ENCODE measurements around the gene MEIS2.

Gene MEIS2

DNA sequence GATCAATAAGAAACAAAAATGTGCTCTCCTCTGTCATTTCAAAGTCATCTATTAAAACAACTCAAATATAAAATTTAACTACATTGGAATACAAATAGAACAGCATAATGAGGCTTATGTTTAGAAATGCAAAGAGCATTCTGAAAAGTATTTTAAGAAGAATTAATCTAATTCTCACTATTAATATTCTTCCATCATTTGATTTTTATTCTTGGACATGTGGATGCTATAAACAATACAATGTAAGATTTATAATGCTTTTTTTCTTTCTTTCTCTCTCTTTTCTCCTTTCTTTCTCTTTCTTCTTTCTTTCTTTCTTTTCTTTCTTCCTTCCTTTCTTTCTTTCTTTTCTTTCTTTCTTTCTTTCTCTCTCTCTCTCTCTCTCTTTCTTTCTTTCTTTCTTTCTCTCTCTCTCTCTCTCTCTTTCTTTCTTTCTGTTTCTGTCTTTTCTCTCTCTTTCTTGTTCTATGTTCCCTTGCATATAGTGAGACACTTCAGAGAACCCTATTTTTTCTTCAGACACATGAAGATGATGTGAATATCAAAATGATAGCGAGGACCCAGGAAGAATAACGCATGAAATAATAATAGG is 32.6 kb upstream of the MEIS2 start:
- Mint-ChIP-seq H3K4me1 (ENCODE audit: low read depth in 2 of 2) (no peaks in the 10 kb centered on the region), H3K36me3 (ENCODE audit: insufficient read depth) (no peaks in the 10 kb centered on the region), H3K4me3 (no peak overlapping the region), H3K9me3 (no peaks in the 10 kb centered on the region), H3K27me3 (peaks cover 0 to 10% of the 10 kb centered on the region in 2 donors), H3K27ac (no peak overlapping the region)
- DNase-seq = no peak
- no peak for ATAC-seq (replicated peaks)

DNA sequence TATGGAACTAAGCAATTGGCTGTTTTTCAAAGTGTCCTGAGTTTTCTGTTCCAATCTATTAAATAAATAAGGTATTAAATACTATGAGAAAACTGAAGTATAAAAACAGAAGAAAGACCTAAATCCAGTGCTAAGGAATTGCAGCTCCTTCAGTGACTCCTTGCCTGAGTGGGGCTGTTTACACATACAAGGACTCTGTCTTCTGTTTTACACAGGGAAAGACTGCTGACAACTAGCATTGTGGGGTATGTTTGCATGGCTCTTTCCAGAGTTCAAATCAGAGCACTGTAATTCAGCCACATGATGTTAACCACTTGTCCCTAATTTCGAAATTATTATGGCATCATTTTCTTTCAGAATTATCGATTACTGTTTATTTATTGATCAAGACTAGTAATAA is 31.3 kb upstream of the MEIS2 start:
- Mint-ChIP-seq H3K27me3 (peaks cover 0 to 10% of the 10 kb centered on the region in 2 donors), H3K9me3 (no peaks in the 10 kb centered on the region), H3K36me3 (ENCODE audit: insufficient read depth) (no peaks in the 10 kb centered on the region), H3K4me3 (no peak overlapping the region), H3K27ac (no peak overlapping the region), H3K4me1 (ENCODE audit: low read depth in 2 of 2) (no peaks in the 10 kb centered on the region)
- ATAC-seq (replicated peaks) = no peak
- DNase-seq = no peak

DNA sequence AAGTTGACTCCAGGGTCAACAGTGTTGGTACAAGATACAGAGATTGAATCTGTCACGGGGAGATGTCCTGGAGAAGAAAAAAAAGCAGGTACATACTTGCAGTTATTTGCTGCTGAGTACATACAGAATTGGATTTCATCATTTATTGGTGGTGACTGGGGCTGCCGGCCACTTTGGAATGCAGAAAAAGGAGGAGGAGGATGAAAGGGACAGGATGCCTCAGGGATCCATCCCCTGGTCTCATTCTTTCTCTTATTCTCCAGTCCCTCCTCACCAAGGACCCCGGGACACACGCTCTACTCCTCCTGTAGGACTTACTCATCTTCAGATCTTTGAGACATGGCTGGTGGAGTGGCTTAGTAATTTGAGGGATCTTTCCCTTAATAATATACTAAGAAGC is 30.0 kb upstream of the MEIS2 start:
- ATAC-seq (replicated peaks) (no peak), DNase-seq (no peak)
- Mint-ChIP-seq H3K9me3 (no peaks in the 10 kb centered on the region), H3K36me3 (ENCODE audit: insufficient read depth) (no peaks in the 10 kb centered on the region), H3K4me1 (ENCODE audit: low read depth in 2 of 2) (no peaks in the 10 kb centered on the region), H3K27ac (no peak overlapping the region), H3K4me3 (no peak overlapping the region), H3K27me3 (peaks cover 0 to 10% of the 10 kb centered on the region in 2 donors)

DNA sequence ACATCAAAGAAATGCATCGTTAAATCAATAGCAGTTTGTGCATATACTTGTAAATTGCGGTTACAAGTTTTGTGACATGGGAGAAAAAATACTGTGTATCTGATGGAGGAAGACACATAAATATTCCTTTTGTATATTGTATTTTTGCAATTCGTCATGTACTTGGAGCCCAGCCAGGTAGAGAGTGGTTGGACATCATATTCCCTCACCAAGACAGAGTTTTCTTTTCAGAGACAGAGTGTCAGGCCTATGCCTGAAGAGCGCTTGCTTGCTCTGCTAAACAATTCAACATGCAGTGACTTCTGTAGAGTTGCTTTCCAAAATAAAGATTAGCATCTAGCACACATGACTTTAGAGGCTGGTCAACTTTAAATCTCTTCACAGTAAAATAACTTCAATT is 24.8 kb upstream of the MEIS2 start:
- Mint-ChIP-seq H3K27me3 (peaks cover under 1 to 5% of the 10 kb centered on the region in 2 donors), H3K4me3 (no peak overlapping the region), H3K4me1 (ENCODE audit: low read depth in 2 of 2) (no peaks in the 10 kb centered on the region), H3K27ac (no peak overlapping the region), H3K36me3 (ENCODE audit: insufficient read depth) (no peaks in the 10 kb centered on the region), H3K9me3 (no peaks in the 10 kb centered on the region)
- ATAC-seq (replicated peaks) (no peak), DNase-seq (no peak)

DNA sequence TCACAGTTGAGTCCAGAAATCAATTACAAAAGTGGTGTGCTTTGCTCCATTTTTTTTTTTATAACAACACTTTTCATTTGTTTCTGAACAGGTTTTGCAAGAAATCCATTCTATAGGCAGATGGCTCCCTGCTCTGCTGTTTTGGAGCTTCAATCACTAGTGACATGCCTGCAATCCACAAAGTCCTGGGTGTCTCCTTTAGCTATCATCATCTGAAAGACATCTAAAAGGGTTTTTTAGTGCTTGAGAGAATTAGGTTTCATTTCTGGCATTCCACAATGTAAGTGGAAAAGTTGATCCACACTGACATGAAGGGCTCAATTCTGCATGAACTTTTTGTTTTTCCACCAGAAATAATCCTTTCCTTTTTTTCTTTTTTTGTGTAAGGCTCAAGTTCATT is 24.0 kb upstream of the MEIS2 start:
- DNase-seq (no peak), ATAC-seq (replicated peaks) (no peak)
- H3K27ac Mint-ChIP-seq = no peak overlapping the region
- H3K4me1 Mint-ChIP-seq (ENCODE audit: low read depth in 2 of 2) = no peaks in the 10 kb centered on the region
- H3K27me3 Mint-ChIP-seq = peaks cover 0 to 5% of the 10 kb centered on the region in 2 donors
- H3K9me3 Mint-ChIP-seq = no peaks in the 10 kb centered on the region
- H3K4me3 Mint-ChIP-seq = no peak overlapping the region
- H3K36me3 Mint-ChIP-seq (ENCODE audit: insufficient read depth) = no peaks in the 10 kb centered on the region

DNA sequence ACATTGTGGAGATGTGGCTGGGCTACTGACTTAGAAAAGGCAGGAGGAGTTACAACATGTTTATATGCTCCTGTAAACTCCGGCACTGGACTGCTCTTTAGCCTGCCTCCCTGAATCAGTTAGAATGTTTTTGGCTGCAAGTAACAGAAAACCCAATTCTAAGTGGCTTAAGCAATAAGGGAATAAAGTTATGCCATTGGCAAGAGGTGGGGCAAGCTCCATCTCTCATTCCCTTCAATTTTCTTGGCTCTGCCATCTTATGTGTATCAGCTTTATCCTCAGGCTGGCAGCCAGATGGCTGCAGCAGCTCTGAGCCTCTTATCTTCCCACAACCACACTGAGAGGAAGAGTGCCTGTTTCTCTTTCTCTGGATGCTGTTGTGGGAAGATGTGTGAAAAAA is 22.4 kb upstream of the MEIS2 start:
- Mint-ChIP-seq H3K9me3 (no peaks in the 10 kb centered on the region), H3K4me1 (ENCODE audit: low read depth in 2 of 2) (no peaks in the 10 kb centered on the region)

DNA sequence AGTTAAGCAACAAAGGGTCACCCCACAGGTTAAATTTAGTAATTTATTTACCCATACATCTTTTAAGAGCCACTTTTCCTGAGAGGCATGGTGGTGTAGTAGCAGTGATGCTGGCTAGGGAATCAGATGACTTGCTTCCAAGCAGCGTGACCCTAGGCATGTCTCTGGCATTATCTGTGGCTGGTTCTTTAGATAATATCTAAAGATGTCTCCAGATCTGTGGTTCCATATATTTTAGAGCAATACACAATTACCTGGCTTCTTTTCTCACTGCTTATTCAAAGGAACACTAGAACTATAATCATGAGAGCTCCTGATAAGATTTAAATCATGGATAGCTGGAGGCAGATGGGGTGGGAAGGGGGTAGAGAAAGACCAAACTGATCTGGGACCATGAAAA is 21.1 kb upstream of the MEIS2 start:
- Mint-ChIP-seq H3K4me3 (no peak overlapping the region), H3K9me3 (no peaks in the 10 kb centered on the region), H3K4me1 (ENCODE audit: low read depth in 2 of 2) (no peaks in the 10 kb centered on the region), H3K36me3 (ENCODE audit: insufficient read depth) (no peaks in the 10 kb centered on the region), H3K27ac (no peak overlapping the region), H3K27me3 (peaks cover 0 to 5% of the 10 kb centered on the region in 2 donors)
- no peak for ATAC-seq (replicated peaks)
- no peak for DNase-seq

More for the DNA sequence above, 22.4 kb upstream of the MEIS2 start:
- H3K27me3 Mint-ChIP-seq = peaks cover 0 to 5% of the 10 kb centered on the region in 2 donors
- no peak overlapping the region for H3K27ac Mint-ChIP-seq
- DNase-seq = no peak
- H3K4me3 Mint-ChIP-seq = no peak overlapping the region
- ATAC-seq (replicated peaks) = no peak
- H3K36me3 Mint-ChIP-seq (ENCODE audit: insufficient read depth) = no peaks in the 10 kb centered on the region

DNA sequence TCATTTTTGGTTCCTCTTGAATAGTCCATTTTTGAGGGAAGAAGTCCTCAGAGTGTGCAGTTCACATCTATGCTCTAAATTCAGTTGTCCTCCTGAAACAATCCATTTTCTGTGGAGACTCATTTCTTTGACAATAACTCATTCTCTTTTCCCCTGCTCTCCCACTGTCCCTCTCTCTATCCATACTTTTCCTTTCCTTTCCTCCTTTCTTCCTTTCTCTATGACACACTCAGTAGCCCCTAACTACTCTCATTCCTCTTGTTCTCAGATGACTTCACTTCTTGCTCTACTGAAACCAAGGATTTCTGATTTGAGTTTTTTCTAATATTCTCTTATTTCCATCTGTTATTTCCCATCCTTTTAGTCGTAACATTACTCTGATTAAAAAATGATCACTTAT is 16.7 kb upstream of the MEIS2 start:
- ATAC-seq (replicated peaks) (no peak), DNase-seq (no peak)
- Mint-ChIP-seq H3K36me3 (ENCODE audit: insufficient read depth) (no peaks in the 10 kb centered on the region), H3K9me3 (no peaks in the 10 kb centered on the region), H3K27me3 (peaks cover 20 to 24% of the 10 kb centered on the region in 2 donors), H3K27ac (no peak overlapping the region), H3K4me3 (no peak overlapping the region), H3K4me1 (ENCODE audit: low read depth in 2 of 2) (no peaks in the 10 kb centered on the region)

DNA sequence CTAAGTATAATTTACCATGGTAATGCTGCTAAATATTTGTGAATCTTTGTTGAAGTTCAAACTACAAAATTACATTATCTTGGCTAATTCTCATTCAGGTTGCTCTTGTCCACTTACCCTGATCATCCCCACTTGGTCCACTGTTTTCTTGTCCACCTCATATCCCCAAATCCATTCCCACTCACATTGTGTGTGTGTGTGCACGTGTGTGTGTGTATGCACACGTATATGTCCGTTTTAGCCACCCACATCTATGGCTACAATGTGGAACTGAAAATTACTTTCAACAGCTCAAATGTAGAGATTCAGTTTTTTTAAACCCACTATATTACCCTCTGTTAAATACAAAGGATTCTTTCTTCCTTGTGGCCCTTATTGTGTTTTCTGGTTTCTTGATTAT is 15.2 kb upstream of the MEIS2 start:
- peaks cover 4% of the 10 kb centered on the region for H3K36me3 Mint-ChIP-seq (ENCODE audit: insufficient read depth)
- no peak overlapping the region for H3K27ac Mint-ChIP-seq
- peaks cover 0 to 4% of the 10 kb centered on the region in 2 donors for H3K4me1 Mint-ChIP-seq (ENCODE audit: low read depth in 2 of 2)
- H3K9me3 Mint-ChIP-seq = peaks cover 0 to 6% of the 10 kb centered on the region in 2 donors
- ATAC-seq (replicated peaks) (no peak), DNase-seq (no peak)
- peaks cover 34 to 39% of the 10 kb centered on the region in 2 donors for H3K27me3 Mint-ChIP-seq
- H3K4me3 Mint-ChIP-seq = no peak overlapping the region

DNA sequence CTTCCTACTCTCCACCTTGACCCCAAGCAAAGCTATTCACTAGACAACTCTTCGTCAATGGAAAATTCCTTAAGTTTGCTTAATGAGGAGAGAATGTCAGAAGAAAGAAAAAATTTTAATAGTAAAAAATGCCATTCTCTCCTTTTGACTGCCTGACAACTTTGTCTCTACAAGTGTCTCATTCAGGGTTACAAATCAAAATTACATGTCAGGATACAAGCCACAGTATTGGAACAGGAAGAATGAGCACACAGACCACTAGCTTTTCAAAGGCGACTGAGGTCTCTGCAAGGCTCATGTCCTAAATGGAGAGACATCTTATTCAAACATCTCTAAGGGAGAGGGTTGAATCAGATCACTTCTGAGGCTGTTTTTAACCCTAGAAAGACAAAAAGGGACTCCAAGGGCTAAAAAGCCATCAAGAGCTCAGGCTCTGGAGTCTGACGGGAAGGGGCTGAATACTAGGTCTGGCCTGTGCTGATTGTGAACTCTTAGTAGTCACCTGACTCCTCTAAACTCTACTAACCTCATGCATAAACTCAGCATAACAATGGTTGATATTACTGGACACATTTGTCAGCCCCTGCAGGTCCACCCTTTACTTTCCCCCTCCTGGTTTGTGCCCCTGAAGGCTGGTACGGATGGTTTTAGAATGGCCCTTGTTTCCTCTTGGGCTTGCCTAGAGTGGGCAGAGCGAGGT is 12.8 kb upstream of the MEIS2 start:
- Mint-ChIP-seq H3K4me1 (ENCODE audit: low read depth in 2 of 2) (peaks cover 0 to 7% of the 10 kb centered on the region in 2 donors), H3K27ac (no peak overlapping the region), H3K36me3 (ENCODE audit: insufficient read depth) (peaks cover 5% of the 10 kb centered on the region), H3K4me3 (no peak overlapping the region), H3K9me3 (peaks cover 0 to 6% of the 10 kb centered on the region in 2 donors), H3K27me3 (peaks cover 57 to 63% of the 10 kb centered on the region in 2 donors)
- ATAC-seq (replicated peaks) = no peak
- no peak for DNase-seq

DNA sequence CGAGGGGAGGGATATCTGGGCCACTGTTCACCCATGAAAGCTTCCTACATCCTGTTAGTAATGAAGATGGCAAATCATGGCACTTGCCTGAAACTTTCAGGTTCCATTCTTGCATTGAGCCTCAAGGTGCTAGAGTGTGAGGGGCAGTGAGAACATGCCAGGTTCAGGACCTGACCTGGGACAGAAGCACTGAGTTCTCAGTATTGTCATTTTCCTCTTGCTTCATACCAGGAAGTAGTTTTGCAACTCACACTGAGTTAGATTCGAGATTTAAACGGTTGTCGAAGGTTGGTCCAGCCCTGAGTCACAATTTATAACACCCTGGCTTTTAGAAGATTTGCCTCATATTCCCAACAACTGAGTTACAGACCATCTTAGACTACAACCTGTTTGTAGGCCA is 11.8 kb upstream of the MEIS2 start:
- no peak overlapping the region for H3K27ac Mint-ChIP-seq
- peaks cover 5% of the 10 kb centered on the region for H3K36me3 Mint-ChIP-seq (ENCODE audit: insufficient read depth)
- H3K27me3 Mint-ChIP-seq = peaks cover 66 to 73% of the 10 kb centered on the region in 2 donors
- H3K4me1 Mint-ChIP-seq (ENCODE audit: low read depth in 2 of 2) = peaks cover 0 to 7% of the 10 kb centered on the region in 2 donors
- ATAC-seq (replicated peaks) = no peak
- DNase-seq = no peak
- H3K4me3 Mint-ChIP-seq = no peak overlapping the region
- peaks cover 0 to 8% of the 10 kb centered on the region in 2 donors for H3K9me3 Mint-ChIP-seq

DNA sequence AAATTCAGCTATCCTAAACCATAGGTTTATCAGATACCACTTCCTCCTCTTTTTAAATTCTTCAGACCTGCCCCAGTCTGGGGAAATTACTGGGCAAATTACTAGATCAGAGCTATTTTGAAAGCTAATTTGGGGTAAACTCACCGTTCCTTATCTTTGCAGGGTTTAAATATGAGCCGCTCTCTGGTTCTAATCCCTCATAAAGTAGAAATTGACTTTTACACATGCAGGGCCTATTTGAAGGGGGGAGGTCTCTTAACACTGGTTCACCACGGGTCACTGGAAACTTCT is 11.0 kb upstream of the MEIS2 start:
- H3K27ac Mint-ChIP-seq = no peak overlapping the region
- DNase-seq (no peak), ATAC-seq (replicated peaks) (no peak)
- H3K4me1 Mint-ChIP-seq (ENCODE audit: low read depth in 2 of 2) = peaks cover 0 to 7% of the 10 kb centered on the region in 2 donors
- H3K36me3 Mint-ChIP-seq (ENCODE audit: insufficient read depth) = peaks cover 5% of the 10 kb centered on the region
- peaks cover 0 to 10% of the 10 kb centered on the region in 2 donors for H3K9me3 Mint-ChIP-seq
- peaks cover 74 to 81% of the 10 kb centered on the region in 2 donors for H3K27me3 Mint-ChIP-seq
- H3K4me3 Mint-ChIP-seq = peak overlapping the region; percentile 40 to 41

DNA sequence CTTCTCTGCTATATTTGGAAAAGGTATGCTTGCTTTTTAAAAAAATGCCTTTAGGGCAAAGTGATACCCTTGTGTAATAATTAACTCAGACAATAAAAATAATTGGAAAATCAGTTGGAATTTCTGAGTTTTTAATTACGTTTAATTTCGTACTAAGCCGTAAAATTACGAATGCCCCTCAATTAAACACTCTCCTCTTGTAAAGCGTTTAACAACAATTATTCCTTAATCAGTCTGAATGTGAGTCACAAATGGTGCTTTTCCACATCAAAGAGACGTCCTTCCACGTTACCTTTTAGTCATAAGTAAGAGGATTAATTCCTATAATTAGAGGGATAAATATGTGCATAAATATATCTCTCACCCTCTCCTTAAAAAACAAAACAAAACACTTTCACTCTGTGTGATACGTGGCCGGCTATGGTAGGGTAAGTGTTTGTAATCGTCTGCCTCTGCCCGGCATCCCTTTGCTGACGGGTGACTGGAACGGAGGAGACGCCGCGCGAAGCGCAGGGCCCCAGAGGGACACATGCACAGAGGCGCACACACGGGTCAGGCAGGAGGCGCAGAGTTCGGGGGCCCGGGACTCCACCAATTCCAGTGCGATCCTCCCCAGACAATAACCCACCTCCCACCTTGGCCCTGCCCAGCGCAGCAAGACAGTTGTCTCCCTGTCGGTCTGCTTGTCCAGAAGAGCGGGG is 9.7 kb upstream of the MEIS2 start:
- no peak overlapping the region for H3K27ac Mint-ChIP-seq
- no peak overlapping the region for H3K4me3 Mint-ChIP-seq
- peaks cover 0 to 7% of the 10 kb centered on the region in 2 donors for H3K4me1 Mint-ChIP-seq (ENCODE audit: low read depth in 2 of 2)
- H3K27me3 Mint-ChIP-seq = peaks cover 85 to 92% of the 10 kb centered on the region in 2 donors
- ATAC-seq (replicated peaks) = no peak
- peaks cover 0 to 10% of the 10 kb centered on the region in 2 donors for H3K9me3 Mint-ChIP-seq
- no peak for DNase-seq
- H3K36me3 Mint-ChIP-seq (ENCODE audit: insufficient read depth) = peaks cover 5% of the 10 kb centered on the region
